A673 (cell line): ENCODE data around the gene MTX2. TPM values are rescaled to one million over a fixed set of nuclear protein-coding genes. Genes with fewer than 3 reads are reported as not detected.
A peak's percentile ranks its signal among the peaks of the same experiment; 100 is the strongest.

Source experiments
- BruUV-seq: library from RNA; stranded (reverse); fragments of 400-500 nt; replicated peaks from 2 replicates; lab custom pipeline; 2021; lab: Mats Ljungman, UMichigan
- CTCF ChIA-PET: fragments of 300-600 bp; sonication (Branson Sonifier 250); formaldehyde crosslinking; loops from one replicate; lab custom pipeline; 2022; ENCODE audit warnings: antibody characterized with exemption; lab: Charles Lee
- POLR2A ChIA-PET: fragments of 300-600 bp; sonication (Branson Sonifier 250); formaldehyde crosslinking; loops from one replicate; lab custom pipeline; 2022; ENCODE audit warnings: antibody characterized with exemption; ENCODE audit not compliant: low non-redundant PET; lab: Charles Lee
- DNase-seq: peaks from one replicate; pipeline ENCODE4 v3.0.0-alpha.2; 2015; ENCODE audit warnings: low spot score
- H3K27ac ChIP-seq: fragments of 200-600 bp; sonication (generic); 2 replicates; pipeline ENCODE4 v1.5.1; 2016; ENCODE audit warnings: mixed run types, low read depth, mild to moderate bottlenecking, mixed read lengths, antibody characterized with exemption, low read length; ENCODE audit not compliant: poor library complexity, severe bottlenecking
- H3K27me3 ChIP-seq: fragments of 200-600 bp; sonication (generic); replicated peaks from 2 replicates; pipeline ENCODE4 v1.6.1; 2017; ENCODE audit warnings: mixed run types, low read depth, mild to moderate bottlenecking, mixed read lengths, antibody characterized with exemption, low read length; ENCODE audit not compliant: insufficient read depth, poor library complexity
- H3K36me3 ChIP-seq: fragments of 200-600 bp; sonication (generic); 2 replicates; pipeline ENCODE4 v1.6.1; 2016; ENCODE audit warnings: mixed run types, mild to moderate bottlenecking, mixed read lengths, antibody characterized with exemption, low read length; ENCODE audit not compliant: insufficient read depth, poor library complexity, severe bottlenecking
- H3K4me1 ChIP-seq: fragments of 200-600 bp; sonication (generic); 2 replicates; pipeline ENCODE4 v1.6.1; 2017; ENCODE audit warnings: mixed run types, mild to moderate bottlenecking, mixed read lengths, antibody characterized with exemption, low read length; ENCODE audit not compliant: insufficient read depth, poor library complexity, severe bottlenecking
- H3K4me3 ChIP-seq: fragments of 200-600 bp; sonication (generic); 2 replicates; pipeline ENCODE4 v1.5.1; 2016; ENCODE audit warnings: low read depth, mixed run types, mild to moderate bottlenecking, mixed read lengths, low read length; ENCODE audit not compliant: poor library complexity, severe bottlenecking
- H3K9me3 ChIP-seq: fragments of 200-600 bp; sonication (generic); 2 replicates; pipeline ENCODE4 v1.6.1; 2016; ENCODE audit warnings: mixed run types, low read depth, mild to moderate bottlenecking, mixed read lengths, antibody characterized with exemption, low read length; ENCODE audit not compliant: poor library complexity, severe bottlenecking
- EZH2 ChIP-seq: fragments of 200-600 bp; sonication (generic); IDR thresholded peaks from 2 replicates; pipeline ENCODE4 v1.6.1; 2017; ENCODE audit warnings: borderline replicate concordance, low read depth, mild to moderate bottlenecking, mixed read lengths, antibody characterized with exemption, low read length; ENCODE audit not compliant: poor library complexity, severe bottlenecking
- intact Hi-C: fragments of 100-400 bp; cut with micrococcal nuclease; formaldehyde crosslinking; loops from one replicate; pipeline ENCODE4 v1.10.0; 2022; ENCODE audit not compliant: unreplicated experiment
- total RNA-seq: library from RNA; stranded (reverse); gene quantifications from 2 replicates; pipeline ENCODE4 v1.2.3, GENCODE V29; 2021
- TF ChIP-seq, protein P1 (sequence below): fragments of 300-800, 200-600 bp; sonication (generic); conservative IDR thresholded peaks from 2 replicates; pipeline ENCODE4 v1.5.1; 2017; ENCODE audit warnings: low read depth, mild to moderate bottlenecking, antibody characterized with exemption, low read length, moderate library complexity, mixed read lengths

Gene MTX2
- total RNA-seq, 1 experiment from 2014 or later: 31.1 TPM

GRCh38 chr2:176261136-176261535, 8.1 kb upstream of the MTX2 start:
- Histone ChIP-seq H3K36me3 (no peaks in the 10 kb centered on the region), H3K27me3 (no peaks in the 10 kb centered on the region), H3K4me3 (no peak overlapping the region), H3K4me1 (peaks cover 21% of the 10 kb centered on the region), H3K27ac (peak overlapping the region; percentile 4), H3K9me3 (no peaks in the 10 kb centered on the region)
- POLR2A ChIA-PET: no interaction called here
- no TSS peak for BruUV-seq
- TF ChIP-seq, protein P1, sequence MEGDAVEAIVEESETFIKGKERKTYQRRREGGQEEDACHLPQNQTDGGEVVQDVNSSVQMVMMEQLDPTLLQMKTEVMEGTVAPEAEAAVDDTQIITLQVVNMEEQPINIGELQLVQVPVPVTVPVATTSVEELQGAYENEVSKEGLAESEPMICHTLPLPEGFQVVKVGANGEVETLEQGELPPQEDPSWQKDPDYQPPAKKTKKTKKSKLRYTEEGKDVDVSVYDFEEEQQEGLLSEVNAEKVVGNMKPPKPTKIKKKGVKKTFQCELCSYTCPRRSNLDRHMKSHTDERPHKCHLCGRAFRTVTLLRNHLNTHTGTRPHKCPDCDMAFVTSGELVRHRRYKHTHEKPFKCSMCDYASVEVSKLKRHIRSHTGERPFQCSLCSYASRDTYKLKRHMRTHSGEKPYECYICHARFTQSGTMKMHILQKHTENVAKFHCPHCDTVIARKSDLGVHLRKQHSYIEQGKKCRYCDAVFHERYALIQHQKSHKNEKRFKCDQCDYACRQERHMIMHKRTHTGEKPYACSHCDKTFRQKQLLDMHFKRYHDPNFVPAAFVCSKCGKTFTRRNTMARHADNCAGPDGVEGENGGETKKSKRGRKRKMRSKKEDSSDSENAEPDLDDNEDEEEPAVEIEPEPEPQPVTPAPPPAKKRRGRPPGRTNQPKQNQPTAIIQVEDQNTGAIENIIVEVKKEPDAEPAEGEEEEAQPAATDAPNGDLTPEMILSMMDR: no peak
- no peak for TF ChIP-seq EZH2
- no peak for DNase-seq
- CTCF ChIA-PET: interaction anchor here (0.6 kb wide), 1 partner anchor 300 kb away, joined by 3 read pairs; no protein-coding TSS in a partner anchor
- intact Hi-C loops: no loop called here

- Histone ChIP-seq H3K27me3 (no peaks in the 10 kb centered on the region), H3K36me3 (no peaks in the 10 kb centered on the region), H3K4me1 (peaks cover 11% of the 10 kb centered on the region), H3K9me3 (no peaks in the 10 kb centered on the region), H3K27ac (peak overlapping the region; percentile 95), H3K4me3 (peak overlapping the region; percentile 86)
- CTCF ChIA-PET: no interaction called here
- no peak for DNase-seq
- TF ChIP-seq, protein P1: no peak
- no peak for TF ChIP-seq EZH2
- POLR2A ChIA-PET: no interaction called here
- BruUV-seq: no TSS peak
- intact Hi-C loops: no loop called here
These were observed 295 bp upstream of the MTX2 start for GRCh38 chr2:176268976-176269318.

- TF ChIP-seq, protein P1: no peak
- no peak for TF ChIP-seq EZH2
- H3K27me3 ChIP-seq: no peaks in the 10 kb centered on the region
- no peaks in the 10 kb centered on the region for H3K36me3 ChIP-seq
- peak overlapping the region; percentile 95 for H3K27ac ChIP-seq
- H3K4me1 ChIP-seq: peaks cover 11% of the 10 kb centered on the region
- POLR2A ChIA-PET: no interaction called here
- CTCF ChIA-PET: no interaction called here
- intact Hi-C loops: no loop called here
- H3K4me3 ChIP-seq: peak overlapping the region; percentile 86
- DNase-seq: no peak
- TSS peak; percentile 35 for BruUV-seq
- no peaks in the 10 kb centered on the region for H3K9me3 ChIP-seq
These were observed 983 bp downstream of the MTX2 start for GRCh38 chr2:176270100-176270750.
